Ascending aorta (tissue), 2 donors: ENCODE data around the gene TBC1D2. TPM values are rescaled to one million over a fixed set of nuclear protein-coding genes. Genes with fewer than 3 reads are reported as not detected.
A peak's percentile ranks its signal among the peaks of the same experiment; 100 is the strongest.

Source experiments
- DNase-seq, 2 donors: peaks; one replicate each; pipeline ENCODE4 v3.0.0-alpha.2; 2019; ENCODE audit warnings: low spot score in 2 of 2
- H3K27ac ChIP-seq, 2 donors: fragments of 200-600 bp; sonication (generic); one replicate each; pipeline ENCODE4 v1.5.1; 2016 to 2017; ENCODE audit warnings: mild to moderate bottlenecking in 1 of 2
- H3K27me3 ChIP-seq: fragments of 200-600 bp; sonication (generic); one replicate; pipeline ENCODE4 v1.5.1; 2017
- H3K36me3 ChIP-seq, 2 donors: fragments of 200-600 bp; sonication (generic); one replicate each; pipeline ENCODE4 v1.5.1; 2016
- H3K4me1 ChIP-seq, 2 donors: fragments of 200-600 bp; sonication (generic); one replicate each; pipeline ENCODE4 v1.5.1; 2016 to 2017; ENCODE audit warnings: mild to moderate bottlenecking in 1 of 2
- H3K4me3 ChIP-seq, 2 donors: fragments of 200-600 bp; sonication (generic); one replicate each; pipeline ENCODE4 v1.5.1; 2016 to 2017; ENCODE audit warnings: mild to moderate bottlenecking in 1 of 2
- H3K9me3 ChIP-seq, 2 donors: fragments of 200-600 bp; sonication (generic); one replicate each; pipeline ENCODE4 v1.5.1; 2016
- intact Hi-C: fragments of 100-400 bp; cut with DNase I; formaldehyde crosslinking; loops from one replicate; pipeline ENCODE4 v1.15.1; 2023
- total RNA-seq: library from RNA; depleted of rRNA; stranded (reverse); fragments of >200 nt; gene quantifications from one replicate; pipeline ENCODE4 v1.1.0, GENCODE V29; 2016
- TF ChIP-seq, protein P1 (sequence below), 3 experiments: fragments of 200-600 bp in 2 of 3; fragments of 450-650 bp in 1 of 3; sonication (generic) in 2 of 3; IDR thresholded peaks; one replicate each; pipeline ENCODE4 v1.5.1; 2016 to 2019; ENCODE audit warnings: antibody characterized with exemption in 3 of 3, mild to moderate bottlenecking in 1 of 3, moderate library complexity in 1 of 3

Gene TBC1D2
- total RNA-seq, 1 donor from 2014 or later = 32.5 TPM

DNA sequence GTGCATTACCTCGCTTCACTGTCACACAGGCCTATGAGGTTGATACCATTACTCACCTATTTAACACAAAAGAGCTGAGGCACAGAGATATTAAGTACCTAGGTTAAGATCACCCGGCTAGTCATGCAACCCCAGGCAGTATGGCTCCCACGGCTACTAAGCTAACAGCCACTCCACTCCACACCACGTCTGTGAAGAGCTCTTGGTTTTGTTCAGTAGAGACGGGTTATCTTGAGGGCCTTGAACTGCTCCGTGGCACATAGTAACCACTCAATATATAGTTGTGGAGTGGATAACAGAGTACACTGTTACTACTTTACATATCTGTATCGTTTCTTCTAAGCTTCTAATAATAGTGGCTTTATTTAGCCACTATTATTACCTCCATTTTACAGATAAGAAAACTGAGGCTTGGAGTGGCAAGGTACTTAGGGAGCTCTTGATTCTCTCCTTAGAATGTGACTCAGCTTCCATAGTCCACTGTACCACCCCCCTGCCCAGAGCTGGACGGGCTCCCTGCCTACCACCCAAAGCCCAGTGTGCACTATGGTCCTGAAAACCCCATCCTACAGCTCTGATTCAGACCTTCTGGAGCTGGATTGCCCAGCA, 62.0 kb downstream of the TBC1D2 start:
- intact Hi-C loops = loop anchor here (2.0 kb wide), 3 partner anchors 61 to 271 kb away; partner anchors contain the start of genes NANS, TBC1D2 and TRMO
- H3K36me3 ChIP-seq = no peaks in the 10 kb centered on the region
- peak overlapping the region; percentile 18 to 61 for H3K27ac ChIP-seq
- TF ChIP-seq, protein P1, sequence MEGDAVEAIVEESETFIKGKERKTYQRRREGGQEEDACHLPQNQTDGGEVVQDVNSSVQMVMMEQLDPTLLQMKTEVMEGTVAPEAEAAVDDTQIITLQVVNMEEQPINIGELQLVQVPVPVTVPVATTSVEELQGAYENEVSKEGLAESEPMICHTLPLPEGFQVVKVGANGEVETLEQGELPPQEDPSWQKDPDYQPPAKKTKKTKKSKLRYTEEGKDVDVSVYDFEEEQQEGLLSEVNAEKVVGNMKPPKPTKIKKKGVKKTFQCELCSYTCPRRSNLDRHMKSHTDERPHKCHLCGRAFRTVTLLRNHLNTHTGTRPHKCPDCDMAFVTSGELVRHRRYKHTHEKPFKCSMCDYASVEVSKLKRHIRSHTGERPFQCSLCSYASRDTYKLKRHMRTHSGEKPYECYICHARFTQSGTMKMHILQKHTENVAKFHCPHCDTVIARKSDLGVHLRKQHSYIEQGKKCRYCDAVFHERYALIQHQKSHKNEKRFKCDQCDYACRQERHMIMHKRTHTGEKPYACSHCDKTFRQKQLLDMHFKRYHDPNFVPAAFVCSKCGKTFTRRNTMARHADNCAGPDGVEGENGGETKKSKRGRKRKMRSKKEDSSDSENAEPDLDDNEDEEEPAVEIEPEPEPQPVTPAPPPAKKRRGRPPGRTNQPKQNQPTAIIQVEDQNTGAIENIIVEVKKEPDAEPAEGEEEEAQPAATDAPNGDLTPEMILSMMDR (IDR thresholded peaks at IDR 0.05) = no peak
- H3K4me1 ChIP-seq = no peaks in the 10 kb centered on the region
- H3K27me3 ChIP-seq = no peaks in the 10 kb centered on the region
- H3K9me3 ChIP-seq = no peaks in the 10 kb centered on the region
- no peak for DNase-seq
- H3K4me3 ChIP-seq = peak overlapping the region; percentile 73 to 83

DNA sequence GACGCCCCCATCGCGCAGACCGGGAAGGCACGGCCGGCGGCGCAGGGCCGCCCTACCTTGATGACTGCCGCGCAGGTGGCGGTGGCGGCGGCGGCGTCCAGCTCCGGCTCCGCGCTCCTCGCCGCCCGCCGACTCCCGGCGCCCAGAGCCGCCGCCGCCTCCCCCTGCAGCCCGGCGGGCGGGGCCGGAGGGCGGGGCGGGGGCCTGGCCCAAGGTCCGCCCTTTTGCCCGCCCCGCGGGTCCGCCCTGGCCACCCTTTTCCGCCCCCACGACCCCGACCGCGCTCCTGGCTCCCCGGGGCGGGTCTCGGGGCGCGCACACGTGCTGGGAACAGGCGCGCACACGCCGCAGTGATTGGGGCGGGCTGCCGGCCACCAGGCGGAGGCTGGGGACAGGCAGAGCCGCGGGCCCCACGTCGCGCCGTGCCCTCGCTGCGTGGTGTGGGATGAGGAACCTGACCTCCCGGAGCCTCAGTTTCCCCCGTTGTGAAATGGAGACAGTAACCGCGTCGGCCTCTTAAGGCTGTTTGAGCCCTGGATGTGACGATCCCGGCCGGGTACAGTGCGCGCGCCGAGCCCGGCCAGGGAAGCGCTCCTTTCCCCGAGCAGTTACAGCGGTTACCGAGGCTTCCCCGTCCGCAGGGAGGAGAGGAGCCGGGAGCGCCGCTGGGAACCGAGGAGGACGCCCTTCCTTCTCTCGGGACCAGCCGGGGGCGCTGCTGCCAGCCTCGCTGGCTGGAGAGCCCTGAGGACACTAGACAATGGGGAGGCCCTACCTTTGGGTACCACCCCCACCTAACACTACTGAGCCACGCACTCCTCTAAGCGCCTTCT, 62.7 kb downstream of the TBC1D2 start, which contains the start of gene CORO2A:
CORO2A (minus strand) TSS at position 135 of the 833 bp plus-strand sequence. CDS start 34,977 bp downstream, outside the sequence.
- Histone ChIP-seq H3K9me3 (no peaks in the 10 kb centered on the region), H3K27ac (peak within 1 kb of the TSS; percentile 18 to 61), H3K36me3 (no peaks in the 10 kb centered on the region), H3K4me3 (peak within 1 kb of the TSS; percentile 73 to 83), H3K4me1 (no peaks in the 10 kb centered on the region), H3K27me3 (no peaks in the 10 kb centered on the region)
- intact Hi-C loops = loop anchor here (2.0 kb wide), 3 partner anchors 62 to 270 kb away; partner anchors contain the start of genes NANS, TBC1D2 and TRMO
- TF ChIP-seq, protein P1 (IDR thresholded peaks at IDR 0.05) = peak in 2 of 3 experiments; percentile 10 to 49
- DNase-seq = peak in 1 of 2 donors; percentile 83

DNA sequence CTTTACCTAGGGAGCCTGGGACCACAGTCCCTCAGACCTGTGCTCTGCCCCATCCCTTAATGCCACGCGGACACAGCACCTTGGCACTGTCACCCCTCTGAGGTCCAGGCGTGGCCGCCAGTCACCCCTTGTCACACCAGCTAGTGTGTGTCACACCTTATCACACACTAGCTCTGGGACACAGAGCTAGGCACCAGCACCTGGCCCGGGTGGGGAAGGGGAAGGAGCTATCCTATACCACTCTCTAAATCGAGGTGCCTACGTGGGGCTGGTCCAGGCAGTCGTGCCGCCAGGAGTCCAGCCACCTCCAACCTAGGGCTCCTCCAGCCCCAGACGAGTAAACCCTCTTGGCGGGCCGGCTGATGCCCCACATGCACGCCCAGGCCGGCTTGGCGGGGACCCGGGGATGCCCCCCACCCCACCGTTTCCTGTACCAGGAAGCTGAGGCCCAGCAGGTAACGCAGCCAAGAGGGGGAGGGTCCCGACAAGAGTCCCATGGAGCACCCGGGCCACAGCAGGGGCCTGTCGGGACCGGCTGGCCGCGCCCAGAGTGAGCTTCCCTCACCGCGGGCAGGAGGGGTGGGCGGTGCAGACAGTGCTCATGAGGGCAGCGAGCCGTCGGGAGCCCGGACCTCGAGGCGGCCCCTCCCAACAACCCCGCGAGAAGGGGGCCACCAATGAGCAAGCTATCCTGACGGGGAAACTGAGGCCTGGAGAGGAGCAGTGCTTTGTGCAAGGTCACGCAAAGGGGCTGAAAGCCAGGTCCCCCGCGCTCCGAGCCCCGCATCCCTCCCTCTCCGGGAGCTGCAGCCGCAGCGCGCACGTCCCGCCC, 63.6 kb downstream of the TBC1D2 start:
- Histone ChIP-seq H3K4me1 (no peaks in the 10 kb centered on the region), H3K27ac (peak overlapping the region in 1 of 2 donors; percentile 17), H3K36me3 (no peaks in the 10 kb centered on the region), H3K9me3 (no peaks in the 10 kb centered on the region), H3K27me3 (no peaks in the 10 kb centered on the region), H3K4me3 (peak overlapping the region; percentile 73 to 83)
- TF ChIP-seq, protein P1 (IDR thresholded peaks at IDR 0.05) = no peak
- intact Hi-C loops = loop anchor here (2.0 kb wide), 3 partner anchors 63 to 269 kb away; partner anchors contain the start of genes NANS, TBC1D2 and TRMO
- DNase-seq = no peak

DNA sequence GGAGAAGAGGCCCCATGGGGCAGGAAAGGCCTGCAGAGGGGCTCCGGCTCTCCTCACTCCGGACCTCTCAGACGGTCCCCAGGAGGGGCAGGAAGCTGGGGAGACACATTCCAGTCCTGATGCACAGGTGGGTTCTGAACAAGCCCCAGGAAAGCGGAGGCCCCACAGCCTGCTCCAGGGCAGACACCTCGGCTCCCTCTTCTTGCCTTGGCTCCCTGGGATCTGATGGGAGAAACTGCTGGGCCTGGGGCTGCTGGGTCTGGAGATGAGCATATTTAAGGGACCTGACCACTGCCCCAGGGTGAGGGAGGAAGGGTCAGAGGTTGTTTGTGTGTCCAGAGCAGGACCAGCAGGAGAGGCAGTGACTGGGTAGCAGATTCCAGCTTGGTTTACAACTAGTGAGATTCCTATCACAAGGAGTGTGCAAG, 64.3 kb downstream of the TBC1D2 start:
- TF ChIP-seq, protein P1 (IDR thresholded peaks at IDR 0.05) = no peak
- Histone ChIP-seq H3K27me3 (no peaks in the 10 kb centered on the region), H3K4me1 (no peaks in the 10 kb centered on the region), H3K27ac (no peak overlapping the region), H3K4me3 (no peak overlapping the region), H3K9me3 (no peaks in the 10 kb centered on the region), H3K36me3 (no peaks in the 10 kb centered on the region)
- DNase-seq = no peak
- intact Hi-C loops = no loop called here

DNA sequence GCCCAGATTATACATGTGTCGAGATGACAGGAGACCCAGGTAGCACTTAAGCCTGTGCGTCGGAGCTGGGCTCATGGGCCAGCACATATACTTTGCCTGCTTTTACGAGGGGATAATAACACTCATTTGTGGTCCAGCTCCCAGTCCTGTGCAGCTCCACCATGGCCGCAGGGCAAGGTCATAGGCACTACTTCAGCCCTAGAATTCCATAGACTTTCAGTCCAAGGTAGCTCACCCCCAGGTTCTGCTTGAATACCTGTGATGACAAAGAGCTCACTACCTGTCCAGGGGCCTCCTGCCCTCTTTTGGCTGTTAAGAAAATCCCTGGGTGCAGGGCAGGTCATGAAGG, 64.7 kb downstream of the TBC1D2 start:
- no peak overlapping the region for H3K4me3 ChIP-seq

More for the DNA sequence above, 64.7 kb downstream of the TBC1D2 start:
- H3K27ac ChIP-seq = no peak overlapping the region
- TF ChIP-seq, protein P1 (IDR thresholded peaks at IDR 0.05) = no peak
- no peaks in the 10 kb centered on the region for H3K27me3 ChIP-seq
- no peaks in the 10 kb centered on the region for H3K4me1 ChIP-seq
- intact Hi-C loops = no loop called here
- no peaks in the 10 kb centered on the region for H3K36me3 ChIP-seq
- DNase-seq = no peak
- no peaks in the 10 kb centered on the region for H3K9me3 ChIP-seq
